Liver (tissue), 9 donors: ENCODE results near the gene POMC. TPM values are rescaled to one million over a fixed set of nuclear protein-coding genes. Genes with fewer than 3 reads are reported as not detected.

Experiments used
- DNase-seq: peaks from one replicate; pipeline ENCODE4 v3.0.0-alpha.2; 2017; ENCODE audit warnings: low spot score
- H3K27ac ChIP-seq, 2 donors: one replicate each; pipeline ENCODE4 v1.7.0; 2013; ENCODE audit warnings: inconsistent platforms in 2 of 2, low read length in 2 of 2, control low read depth in 1 of 2, low read depth in 1 of 2, mild to moderate bottlenecking in 1 of 2
- H3K27me3 ChIP-seq, 4 donors: one replicate each; pipeline versions ENCODE4 v1.6.1 to v1.7.0; 2013; ENCODE audit warnings: low read length in 3 of 4, inconsistent platforms in 1 of 4, mild to moderate bottlenecking in 1 of 4, moderate library complexity in 1 of 4; ENCODE audit not compliant: control insufficient read depth in 4 of 4, insufficient read depth in 4 of 4
- H3K36me3 ChIP-seq, 4 donors: one replicate each; pipeline versions ENCODE4 v1.6.1 to v1.7.0; 2013; ENCODE audit warnings: low read length in 3 of 4, mild to moderate bottlenecking in 3 of 4, low read depth in 1 of 4, moderate library complexity in 1 of 4; ENCODE audit not compliant: control insufficient read depth in 4 of 4, insufficient read depth in 3 of 4
- H3K4me1 ChIP-seq, 4 donors: one replicate each; pipeline versions ENCODE4 v1.6.1 to v1.7.0; 2013; ENCODE audit warnings: low read length in 3 of 4, mild to moderate bottlenecking in 3 of 4, moderate library complexity in 1 of 4; ENCODE audit not compliant: control insufficient read depth in 4 of 4, insufficient read depth in 4 of 4
- H3K4me3 ChIP-seq, 3 donors: one replicate each; pipeline versions ENCODE4 v1.6.1 to v1.7.0; 2013; ENCODE audit warnings: low read length in 3 of 3, control low read depth in 1 of 3, low read depth in 1 of 3, mild to moderate bottlenecking in 1 of 3
- H3K9ac ChIP-seq, 2 donors: one replicate each; pipeline ENCODE4 v1.7.0; 2013; ENCODE audit warnings: low read length in 2 of 2, mild to moderate bottlenecking in 2 of 2, moderate library complexity in 2 of 2, control low read depth in 1 of 2, low read depth in 1 of 2
- H3K9me3 ChIP-seq, 4 donors: one replicate each; pipeline versions ENCODE4 v1.6.1 to v1.7.0; 2013; ENCODE audit warnings: low read length in 3 of 4; ENCODE audit not compliant: control insufficient read depth in 4 of 4
- FOXA2 ChIP-seq: IDR thresholded peaks from 2 replicates; pipeline ENCODE4 v1.6.1; 2016; ENCODE audit warnings: antibody characterized with exemption
- HNF4A ChIP-seq, 2 donors: conservative IDR thresholded peaks; 2 replicates each; pipeline ENCODE4 v1.6.1; 2016; ENCODE audit warnings: antibody characterized with exemption in 2 of 2, mild to moderate bottlenecking in 2 of 2
- HNF4G ChIP-seq: IDR thresholded peaks from 2 replicates; pipeline ENCODE4 v1.6.1; 2016; ENCODE audit warnings: antibody characterized with exemption
- MAX ChIP-seq: IDR thresholded peaks from 2 replicates; pipeline ENCODE4 v1.6.1; 2016; ENCODE audit warnings: antibody characterized with exemption
- NR2F2 ChIP-seq: IDR thresholded peaks from 2 replicates; pipeline ENCODE4 v1.6.1; 2016; ENCODE audit warnings: antibody characterized with exemption
- RXRA ChIP-seq, 2 donors: IDR thresholded peaks; 2 replicates each; pipeline ENCODE4 v1.6.1; 2017 to 2018; ENCODE audit warnings: antibody characterized with exemption in 2 of 2, mild to moderate bottlenecking in 1 of 2
- SP1 ChIP-seq: IDR thresholded peaks from 2 replicates; pipeline ENCODE4 v1.6.1; 2018; ENCODE audit warnings: antibody characterized with exemption, mild to moderate bottlenecking
- TAF1 ChIP-seq: conservative IDR thresholded peaks from 2 replicates; pipeline ENCODE4 v1.6.1; 2016; ENCODE audit warnings: antibody characterized with exemption, mild to moderate bottlenecking
- YY1 ChIP-seq: IDR thresholded peaks from 2 replicates; pipeline ENCODE4 v1.6.1; 2016; ENCODE audit warnings: antibody characterized with exemption, mild to moderate bottlenecking
- WGBS: extraction: QIAGEN DNeasy Blood & Tissue Kit; methylation state at CpG from one replicate; pipeline ENCODE4 v1.1.7; 2013; 5-methylcytosine and 5-hydroxymethylcytosine counted together
- polyA plus RNA-seq, 2 donors: library from polyadenylated mRNA; stranded (reverse) in 1 of 2; unstranded in 1 of 2; fragments of 200-250 nt in 1 of 2; fragments of >200 nt in 1 of 2; fragmentation: Nextera tagmentation in 1 of 2; extraction: Ambion mirVana in 1 of 2; gene quantifications; one replicate each; pipeline versions ENCODE4 v1.2.1 to v1.2.3, GENCODE V29; 2013 to 2015
- total RNA-seq, 2 donors: library from RNA; depleted of rRNA; stranded (reverse); fragments of >200 nt; gene quantifications; one replicate each; pipeline ENCODE4 v1.2.3, GENCODE V29; 2014
- TF ChIP-seq, protein P1 (sequence below): IDR thresholded peaks from 2 replicates; pipeline ENCODE4 v1.6.1; 2016; ENCODE audit warnings: antibody characterized with exemption
- TF ChIP-seq, protein P2 (sequence below): IDR thresholded peaks from 2 replicates; pipeline ENCODE4 v1.6.1; 2016; ENCODE audit warnings: antibody characterized with exemption, mild to moderate bottlenecking
- TF ChIP-seq, protein P3 (sequence below): IDR thresholded peaks from 2 replicates; pipeline ENCODE4 v1.6.1; 2016; ENCODE audit warnings: antibody characterized with exemption
- donor health status: healthy.
- donor health status: healthy.
- donor health status: healthy.
- donor health status: healthy.
- donor health status: healthy.

The POMC gene
- total and polyA plus RNA-seq, 4 donors: 0.67 to 7.8 (median 0.93) TPM

DNA sequence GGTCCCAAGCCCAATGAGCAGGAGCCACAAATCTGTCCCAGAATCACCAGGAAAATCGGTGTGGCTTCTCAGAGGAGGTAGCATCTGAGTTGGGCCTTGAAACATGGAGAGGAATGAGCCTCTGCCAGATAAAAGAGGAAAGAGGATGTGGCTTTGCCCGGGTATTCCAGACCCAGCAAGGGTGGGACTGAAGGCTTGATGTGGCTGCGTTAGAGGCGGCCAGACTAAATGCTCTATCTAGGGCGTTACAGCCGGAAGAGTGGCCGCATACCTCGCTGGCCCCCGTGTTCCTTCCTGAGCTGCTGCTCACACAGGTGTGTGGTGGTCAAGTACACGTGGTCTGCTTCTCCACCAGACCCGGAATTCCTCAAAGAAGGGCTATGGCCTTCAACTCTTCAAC is 33.9 kb upstream of the POMC start:
- Histone ChIP-seq H3K9me3 (no peaks in the 10 kb centered on the region), H3K36me3 (no peaks in the 10 kb centered on the region), H3K27me3 (no peaks in the 10 kb centered on the region), H3K4me1 (peaks cover 0 to 3% (median 0%) of the 10 kb centered on the region in 4 donors), H3K9ac (no peak overlapping the region), H3K27ac (no peak overlapping the region), H3K4me3 (no peak overlapping the region)
- 86% methylated on average over 11 of the region's 11 CpGs for WGBS
- TF ChIP-seq NR2F2: no peak
- TF ChIP-seq HNF4A (conservative IDR thresholded peaks at IDR 0.05): no peak
- TF ChIP-seq, protein P1, sequence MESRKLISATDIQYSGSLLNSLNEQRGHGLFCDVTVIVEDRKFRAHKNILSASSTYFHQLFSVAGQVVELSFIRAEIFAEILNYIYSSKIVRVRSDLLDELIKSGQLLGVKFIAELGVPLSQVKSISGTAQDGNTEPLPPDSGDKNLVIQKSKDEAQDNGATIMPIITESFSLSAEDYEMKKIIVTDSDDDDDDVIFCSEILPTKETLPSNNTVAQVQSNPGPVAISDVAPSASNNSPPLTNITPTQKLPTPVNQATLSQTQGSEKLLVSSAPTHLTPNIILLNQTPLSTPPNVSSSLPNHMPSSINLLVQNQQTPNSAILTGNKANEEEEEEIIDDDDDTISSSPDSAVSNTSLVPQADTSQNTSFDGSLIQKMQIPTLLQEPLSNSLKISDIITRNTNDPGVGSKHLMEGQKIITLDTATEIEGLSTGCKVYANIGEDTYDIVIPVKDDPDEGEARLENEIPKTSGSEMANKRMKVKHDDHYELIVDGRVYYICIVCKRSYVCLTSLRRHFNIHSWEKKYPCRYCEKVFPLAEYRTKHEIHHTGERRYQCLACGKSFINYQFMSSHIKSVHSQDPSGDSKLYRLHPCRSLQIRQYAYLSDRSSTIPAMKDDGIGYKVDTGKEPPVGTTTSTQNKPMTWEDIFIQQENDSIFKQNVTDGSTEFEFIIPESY: no peak
- no peak for TF ChIP-seq RXRA (IDR thresholded peaks at IDR 0.05)
- TF ChIP-seq SP1: no peak
- TF ChIP-seq, protein P2, sequence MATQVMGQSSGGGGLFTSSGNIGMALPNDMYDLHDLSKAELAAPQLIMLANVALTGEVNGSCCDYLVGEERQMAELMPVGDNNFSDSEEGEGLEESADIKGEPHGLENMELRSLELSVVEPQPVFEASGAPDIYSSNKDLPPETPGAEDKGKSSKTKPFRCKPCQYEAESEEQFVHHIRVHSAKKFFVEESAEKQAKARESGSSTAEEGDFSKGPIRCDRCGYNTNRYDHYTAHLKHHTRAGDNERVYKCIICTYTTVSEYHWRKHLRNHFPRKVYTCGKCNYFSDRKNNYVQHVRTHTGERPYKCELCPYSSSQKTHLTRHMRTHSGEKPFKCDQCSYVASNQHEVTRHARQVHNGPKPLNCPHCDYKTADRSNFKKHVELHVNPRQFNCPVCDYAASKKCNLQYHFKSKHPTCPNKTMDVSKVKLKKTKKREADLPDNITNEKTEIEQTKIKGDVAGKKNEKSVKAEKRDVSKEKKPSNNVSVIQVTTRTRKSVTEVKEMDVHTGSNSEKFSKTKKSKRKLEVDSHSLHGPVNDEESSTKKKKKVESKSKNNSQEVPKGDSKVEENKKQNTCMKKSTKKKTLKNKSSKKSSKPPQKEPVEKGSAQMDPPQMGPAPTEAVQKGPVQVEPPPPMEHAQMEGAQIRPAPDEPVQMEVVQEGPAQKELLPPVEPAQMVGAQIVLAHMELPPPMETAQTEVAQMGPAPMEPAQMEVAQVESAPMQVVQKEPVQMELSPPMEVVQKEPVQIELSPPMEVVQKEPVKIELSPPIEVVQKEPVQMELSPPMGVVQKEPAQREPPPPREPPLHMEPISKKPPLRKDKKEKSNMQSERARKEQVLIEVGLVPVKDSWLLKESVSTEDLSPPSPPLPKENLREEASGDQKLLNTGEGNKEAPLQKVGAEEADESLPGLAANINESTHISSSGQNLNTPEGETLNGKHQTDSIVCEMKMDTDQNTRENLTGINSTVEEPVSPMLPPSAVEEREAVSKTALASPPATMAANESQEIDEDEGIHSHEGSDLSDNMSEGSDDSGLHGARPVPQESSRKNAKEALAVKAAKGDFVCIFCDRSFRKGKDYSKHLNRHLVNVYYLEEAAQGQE: no peak
- no peak for TF ChIP-seq MAX
- TF ChIP-seq, protein P3, sequence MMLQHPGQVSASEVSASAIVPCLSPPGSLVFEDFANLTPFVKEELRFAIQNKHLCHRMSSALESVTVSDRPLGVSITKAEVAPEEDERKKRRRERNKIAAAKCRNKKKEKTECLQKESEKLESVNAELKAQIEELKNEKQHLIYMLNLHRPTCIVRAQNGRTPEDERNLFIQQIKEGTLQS: no peak
- no peak for DNase-seq

DNA sequence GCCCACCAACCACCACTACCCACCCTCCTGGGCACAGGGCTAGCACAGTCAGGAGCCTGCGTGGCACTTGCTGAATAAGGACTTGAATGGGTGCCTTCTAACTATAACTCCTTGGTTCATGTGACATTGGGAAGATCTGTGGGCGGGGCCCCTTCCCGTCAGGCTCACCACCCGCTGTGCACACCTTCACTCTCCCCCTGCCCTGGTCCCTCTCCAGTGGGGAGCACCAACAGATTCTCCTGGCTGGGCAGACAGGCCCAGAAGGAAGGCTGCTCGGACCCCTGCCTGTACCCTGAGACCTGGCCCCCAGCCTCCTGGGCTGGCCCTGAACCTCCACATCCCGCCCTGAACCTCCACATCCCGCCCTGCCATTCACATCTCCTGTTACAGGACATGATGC is 33.4 kb upstream of the POMC start:
- no peaks in the 10 kb centered on the region for H3K27me3 ChIP-seq
- TF ChIP-seq YY1 (no peak), FOXA2 (no peak), RXRA (IDR thresholded peaks at IDR 0.05) (no peak), NR2F2 (no peak), TAF1 (no peak), HNF4G (no peak)
- TF ChIP-seq, protein P1: no peak
- no peak overlapping the region for H3K27ac ChIP-seq
- H3K4me1 ChIP-seq: peaks cover 0 to 3% (median 0%) of the 10 kb centered on the region in 4 donors
- no peak overlapping the region for H3K9ac ChIP-seq
- H3K4me3 ChIP-seq: no peak overlapping the region
- no peaks in the 10 kb centered on the region for H3K9me3 ChIP-seq
- H3K36me3 ChIP-seq: no peaks in the 10 kb centered on the region
- DNase-seq: no peak
- 94% methylated on average over 7 of the region's 7 CpGs for WGBS
